Mesothelial cell of epicardium (in vitro differentiated cells): ENCODE results near the gene NXPH4. TPM values are rescaled to one million over a fixed set of nuclear protein-coding genes. Genes with fewer than 3 reads are reported as not detected.

Experiments
- DNase-seq, 2 experiments: peaks; one replicate each; pipeline ENCODE4 v3.0.0; 2021; ENCODE audit warnings: low spot score in 2 of 2; ENCODE audit not compliant: unreplicated experiment in 2 of 2
- H3K27ac Mint-ChIP-seq: 2 replicates; pipeline ENCODE4 v1.8.0; 2021; ENCODE audit warnings: mixed read lengths
- H3K27me3 Mint-ChIP-seq: 2 replicates; pipeline ENCODE4 v1.8.0; 2021; ENCODE audit warnings: low read depth, mixed read lengths
- H3K36me3 Mint-ChIP-seq: 2 replicates; pipeline ENCODE4 v1.8.0; 2021; ENCODE audit warnings: mixed read lengths
- H3K4me1 Mint-ChIP-seq: 2 replicates; pipeline ENCODE4 v1.8.0; 2021; ENCODE audit warnings: mixed read lengths
- H3K4me3 Mint-ChIP-seq: 2 replicates; pipeline ENCODE4 v1.8.0; 2021; ENCODE audit warnings: mild to moderate bottlenecking, moderate library complexity, mixed read lengths
- H3K9me3 Mint-ChIP-seq: 2 replicates; pipeline ENCODE4 v1.8.0; 2021; ENCODE audit warnings: mixed read lengths
- CTCF ChIP-seq: fragments of 200-600 bp; sonication (generic); IDR thresholded peaks from one replicate; pipeline ENCODE4 v1.5.0; 2021; ENCODE audit warnings: antibody characterized with exemption; ENCODE audit not compliant: unreplicated experiment
- total RNA-seq: library from RNA; stranded (reverse); gene quantifications from 3 replicates; pipeline ENCODE4 v1.2.1, GENCODE V29; 2021

NXPH4 gene
- total RNA-seq, 1 donor from 2014 or later, result 3.8 TPM

- Mint-ChIP-seq H3K4me3 (no peak overlapping the region), H3K9me3 (no peaks in the 10 kb centered on the region), H3K4me1 (peaks cover 20% of the 10 kb centered on the region), H3K27me3 (peaks cover 12% of the 10 kb centered on the region), H3K36me3 (peaks cover 13% of the 10 kb centered on the region), H3K27ac (no peak overlapping the region)
- no peak for TF ChIP-seq CTCF
- no peak for DNase-seq
These were observed 6.7 kb upstream of the NXPH4 start for GRCh38 chr12:57209916-57210315.

- H3K36me3 Mint-ChIP-seq, result peaks cover 13% of the 10 kb centered on the region
- peaks cover 24% of the 10 kb centered on the region for H3K4me1 Mint-ChIP-seq
These were observed 6.1 kb upstream of the NXPH4 start for GRCh38 chr12:57210461-57210860.

GRCh38 chr12:57210926-57211692 is 5.5 kb upstream of the NXPH4 start:
- no peak overlapping the region for H3K4me3 Mint-ChIP-seq
- no peak for DNase-seq
- H3K27me3 Mint-ChIP-seq, result peaks cover 24% of the 10 kb centered on the region
- no peaks in the 10 kb centered on the region for H3K9me3 Mint-ChIP-seq
- H3K27ac Mint-ChIP-seq, result peak overlapping the region; percentile 12
- H3K36me3 Mint-ChIP-seq, result peaks cover 13% of the 10 kb centered on the region
- TF ChIP-seq CTCF, result no peak
- peaks cover 29% of the 10 kb centered on the region for H3K4me1 Mint-ChIP-seq

More at GRCh38 chr12:57210461-57210860, 6.1 kb upstream of the NXPH4 start:
- no peak for TF ChIP-seq CTCF
- peaks cover 18% of the 10 kb centered on the region for H3K27me3 Mint-ChIP-seq
- H3K4me3 Mint-ChIP-seq, result no peak overlapping the region
- no peak for DNase-seq
- H3K9me3 Mint-ChIP-seq, result no peaks in the 10 kb centered on the region
- peak overlapping the region; percentile 12 for H3K27ac Mint-ChIP-seq

GRCh38 chr12:57211791-57212700 is 4.5 kb upstream of the NXPH4 start:
- no peak for DNase-seq
- Mint-ChIP-seq H3K4me1 (peaks cover 29% of the 10 kb centered on the region), H3K4me3 (no peak overlapping the region), H3K36me3 (peaks cover 13% of the 10 kb centered on the region), H3K9me3 (no peaks in the 10 kb centered on the region), H3K27ac (no peak overlapping the region), H3K27me3 (peaks cover 27% of the 10 kb centered on the region)
- no peak for TF ChIP-seq CTCF

- TF ChIP-seq CTCF, result no peak
- Mint-ChIP-seq H3K27me3 (peaks cover 33% of the 10 kb centered on the region), H3K27ac (peak overlapping the region; percentile 12), H3K4me3 (no peak overlapping the region), H3K36me3 (peaks cover 8% of the 10 kb centered on the region), H3K9me3 (no peaks in the 10 kb centered on the region), H3K4me1 (peaks cover 35% of the 10 kb centered on the region)
- DNase-seq, result no peak
These were observed 3.9 kb upstream of the NXPH4 start for GRCh38 chr12:57212701-57213057.
